OCI-LY1 (cell line): ENCODE measurements around the gene UBE2N.

Experiments used
- CTCF ChIP-seq: fragments of 200-600 bp; sonication (generic), shearing (Covaris generic); IDR thresholded peaks from 2 replicates; pipeline ENCODE4 v1.5.1; 2017; ENCODE audit warnings: mild to moderate bottlenecking, antibody characterized with exemption, low read length, moderate library complexity, mixed read lengths
- EZH2 ChIP-seq: fragments of 200-600 bp; sonication (generic), shearing (Covaris generic); IDR thresholded peaks from 2 replicates; pipeline ENCODE4 v1.8.0; 2017; ENCODE audit warnings: borderline replicate concordance, mixed run types, mild to moderate bottlenecking, antibody characterized with exemption, low read length, moderate library complexity, mixed read lengths

- TF ChIP-seq CTCF (no peak), EZH2 (no peak)
Observed at GRCh38 chr12:93476555-93476954, 34.8 kb upstream of the UBE2N start.
